ENCODE measurements around the gene ZNF219. TPM values are rescaled to one million over a fixed set of nuclear protein-coding genes. Genes with fewer than 3 reads are reported as not detected.

ZNF219 gene
- total RNA-seq, 1 experiment from 2014 or later, result 16.6 TPM

GRCh38 chr14:21049271-21049673, 49.2 kb downstream of the ZNF219 start:
- Histone ChIP-seq H4K20me1 (ENCODE audit: insufficient read depth) (no peaks in the 10 kb centered on the region), H3K9me3 (ENCODE audit: control insufficient read depth in 1 of 2, insufficient read depth in 1 of 2, low read depth in 1 of 2, low read length in 2 of 2) (no peaks in the 10 kb centered on the region), H2AFZ (ENCODE audit: low read depth, low read length, poor library complexity, severe bottlenecking) (no peak overlapping the region), H3K9me2 (ENCODE audit: insufficient read depth) (no peaks in the 10 kb centered on the region), H3K27me3 (ENCODE audit: insufficient read depth, low read length) (no peaks in the 10 kb centered on the region), H3K4me1 (ENCODE audit: control insufficient read depth in 1 of 2, insufficient read depth in 2 of 2, low read length in 2 of 2) (no peaks in the 10 kb centered on the region), H3K36me3 (ENCODE audit: control insufficient read depth in 1 of 2, insufficient read depth in 2 of 2, low read length in 2 of 2) (no peaks in the 10 kb centered on the region), H3K9ac (ENCODE audit: low read length) (no peak overlapping the region), H3K27ac (ENCODE audit: low read depth, low read length) (no peak overlapping the region), H3K4me2 (ENCODE audit: low read length) (no peak overlapping the region), H3K4me3 (replicated peaks in 1 of 2; ENCODE audit: low read depth in 1 of 2, low read length in 2 of 2) (no peak overlapping the region), H3K79me2 (ENCODE audit: insufficient read depth, low read length) (no peaks in the 10 kb centered on the region)
- intact Hi-C loops (cut with micrococcal nuclease), result no loop called here
- ATAC-seq (no peak), DNase-seq (ENCODE audit: low read depth, low spot score) (no peak)
- RAD21 ChIA-PET (ENCODE audit: low non-redundant PET in 1 of 2, low total read pairs in 2 of 2, uncharacterized antibody in 2 of 2, unreplicated experiment in 2 of 2), result no interaction called here
- CTCF ChIA-PET, result interaction anchor here (3.0 kb wide), 1 partner anchor 9 kb away, joined by 8 read pairs; no protein-coding TSS in a partner anchor
- POLR2A ChIA-PET, result no interaction called here
- no TSS peak for BruUV-seq (replicated peaks)
- TF ChIP-seq MAX (IDR thresholded peaks at IDR 0.05) (no peak), RAD21 (IDR thresholded peaks at IDR 0.05; ENCODE audit: low read depth) (no peak), EZH2 (IDR thresholded peaks at IDR 0.05) (no peak), POLR2A (IDR thresholded peaks at IDR 0.05; ENCODE audit: borderline replicate concordance, extremely low read depth, insufficient read depth, insufficient read length) (no peak), SIN3A (IDR thresholded peaks at IDR 0.05; ENCODE audit: low read depth) (no peak)

GRCh38 chr14:21048638-21049037, 49.8 kb downstream of the ZNF219 start:
- H3K4me2 ChIP-seq (ENCODE audit: low read length), result no peak overlapping the region
- H2AFZ ChIP-seq (ENCODE audit: low read depth, low read length, poor library complexity, severe bottlenecking), result no peak overlapping the region
- H3K27me3 ChIP-seq (ENCODE audit: insufficient read depth, low read length), result no peaks in the 10 kb centered on the region
- TF ChIP-seq SRF (IDR thresholded peaks at IDR 0.05; ENCODE audit: low read depth), result no peak
- no peak for TF ChIP-seq MAX (IDR thresholded peaks at IDR 0.05)
- TF ChIP-seq CBX3 (IDR thresholded peaks at IDR 0.05; ENCODE audit: low read depth), result no peak
- no peak for TF ChIP-seq REST (IDR thresholded peaks at IDR 0.05; ENCODE audit: low read depth)
- TF ChIP-seq ATF3 (IDR thresholded peaks at IDR 0.05), result no peak
- no peak for TF ChIP-seq EZH2phosphoT487 (IDR thresholded peaks at IDR 0.05; ENCODE audit: borderline replicate concordance)
- TF ChIP-seq ZNF274 (IDR thresholded peaks at IDR 0.05; ENCODE audit: low read depth, low read length), result no peak
- no peak for TF ChIP-seq RAD21 (IDR thresholded peaks at IDR 0.05; ENCODE audit: low read depth)
- TF ChIP-seq ELF1 (IDR thresholded peaks at IDR 0.05; ENCODE audit: borderline replicate concordance, low read depth), result no peak
- TF ChIP-seq ZBTB33 (IDR thresholded peaks at IDR 0.05; ENCODE audit: extremely low read depth, insufficient replicate concordance, low read length), result no peak
- no peak for TF ChIP-seq POLR2AphosphoS5 (IDR thresholded peaks at IDR 0.05; ENCODE audit: low read depth, low read length)
- no peak for TF ChIP-seq EZH2 (IDR thresholded peaks at IDR 0.05)
- TF ChIP-seq TCF7L2 (IDR thresholded peaks at IDR 0.05; ENCODE audit: borderline replicate concordance, extremely low read depth, insufficient read depth, insufficient read length), result no peak
- ChIA-PET POLR2A (no interaction called here), RAD21 (ENCODE audit: low non-redundant PET in 1 of 2, low total read pairs in 2 of 2, uncharacterized antibody in 2 of 2, unreplicated experiment in 2 of 2) (no interaction called here), CTCF (interaction anchor here (1.1 to 3.0 kb wide), 3 partner anchors 9 to 191 kb away, joined by 3 to 8 read pairs (median 4); no protein-coding TSS in a partner anchor)
- no peaks in the 10 kb centered on the region for H3K79me2 ChIP-seq (ENCODE audit: insufficient read depth, low read length)
- H3K36me3 ChIP-seq (ENCODE audit: control insufficient read depth in 1 of 2, insufficient read depth in 2 of 2, low read length in 2 of 2), result no peaks in the 10 kb centered on the region
- no peak overlapping the region for H3K9ac ChIP-seq (ENCODE audit: low read length)
- H3K4me1 ChIP-seq (ENCODE audit: control insufficient read depth in 1 of 2, insufficient read depth in 2 of 2, low read length in 2 of 2), result no peaks in the 10 kb centered on the region
- H4K20me1 ChIP-seq (ENCODE audit: insufficient read depth), result no peaks in the 10 kb centered on the region
- DNase-seq (ENCODE audit: low read depth, low spot score) (no peak), ATAC-seq (no peak)
- H3K4me3 ChIP-seq (replicated peaks in 1 of 2; ENCODE audit: low read depth in 1 of 2, low read length in 2 of 2), result no peak overlapping the region
- H3K9me2 ChIP-seq (ENCODE audit: insufficient read depth), result no peaks in the 10 kb centered on the region
- H3K27ac ChIP-seq (ENCODE audit: low read depth, low read length), result no peak overlapping the region
- intact Hi-C loops (cut with micrococcal nuclease), result no loop called here
- BruUV-seq (replicated peaks), result no TSS peak
- H3K9me3 ChIP-seq (ENCODE audit: control insufficient read depth in 1 of 2, insufficient read depth in 1 of 2, low read depth in 1 of 2, low read length in 2 of 2), result no peaks in the 10 kb centered on the region

Measured in HCT116 (cell line).